ENCODE measurements around the gene C2CD3. TPM values are rescaled to one million over a fixed set of nuclear protein-coding genes. Genes with fewer than 3 reads are reported as not detected.
A peak's percentile ranks its signal among the peaks of the same experiment; 100 is the strongest.

The C2CD3 gene
- total and polyA plus RNA-seq, 10 of the 15 experiments (the other 5 are each of a cell fraction or from before 2014, with no cell fraction given), result 2.3 to 24.0 (median 16.3) TPM

GRCh38 chr11:73996161-73996747 lies 174.5 kb downstream of the C2CD3 start:
- Histone ChIP-seq H3K27ac (ENCODE audit: control insufficient read depth, insufficient read depth) (peak overlapping the region; percentile 57; the same call in 1 of the 2 replicates), H4K20me1 (ENCODE audit: control insufficient read depth, insufficient read depth) (no peaks in the 10 kb centered on the region), H3K9ac (ENCODE audit: control insufficient read depth, insufficient read depth, low read length) (no peak overlapping the region; the same call in 1 of the 2 replicates), H3K9me3 (replicated peaks; ENCODE audit: control insufficient read depth, insufficient read depth, low read length) (no peaks in the 10 kb centered on the region), H3K79me2 (ENCODE audit: control insufficient read depth, insufficient read depth, low read length) (no peaks in the 10 kb centered on the region), H3K36me3 (ENCODE audit: control insufficient read depth in 2 of 2, insufficient read depth in 2 of 2, low read length in 1 of 2) (no peaks in the 10 kb centered on the region), H3K4me2 (ENCODE audit: control insufficient read depth, insufficient read depth) (peak overlapping the region; percentile 23; the same call in 1 of the 2 replicates), H3K4me3 (no peak overlapping the region), H3K4me1 (ENCODE audit: control insufficient read depth, insufficient read depth, low read length) (peaks cover 62% of the 10 kb centered on the region), H2AFZ (ENCODE audit: control insufficient read depth, low read depth, low read length) (no peak overlapping the region), H3K27me3 (replicated peaks in 1 of 2; ENCODE audit: control insufficient read depth in 2 of 2, insufficient read depth in 2 of 2, low read length in 1 of 2) (no peaks in the 10 kb centered on the region)
- BruUV-seq (replicated peaks), result no TSS peak
- CTCF ChIA-PET, result interaction anchor here (1.6 to 2.1 kb wide), 2 partner anchors 9 to 33 kb away, joined by 4 to 11 read pairs; no protein-coding TSS in a partner anchor
- DNase-seq (ENCODE audit: low read depth, low spot score) (no peak), ATAC-seq (no peak), FAIRE-seq (no peak)
- POLR2A ChIA-PET, result interaction anchor here (0.5 to 3.6 kb wide), 2 partner anchors 16 to 359 kb away, joined by 3 to 25 read pairs; no protein-coding TSS in a partner anchor
- TF ChIP-seq TCF12 (IDR thresholded peaks at IDR 0.05; ENCODE audit: low read depth, low read length) (no peak), ASH2L (IDR thresholded peaks at IDR 0.05; ENCODE audit: borderline replicate concordance, low read depth) (no peak), ZNF24 (IDR thresholded peaks at IDR 0.05) (no peak), FOS (IDR thresholded peaks at IDR 0.05; ENCODE audit: borderline replicate concordance, extremely low read depth, insufficient read length) (no peak), EGR1 (IDR thresholded peaks at IDR 0.05; ENCODE audit: borderline replicate concordance in 1 of 2, low read depth in 2 of 2, low read length in 2 of 2) (no peak), NR2F1 (conservative IDR thresholded peaks at IDR 0.05) (no peak), TBL1XR1 (IDR thresholded peaks at IDR 0.05; ENCODE audit: low read depth, low read length) (no peak), PBX3 (IDR thresholded peaks at IDR 0.05; ENCODE audit: insufficient replicate concordance, low read depth, low read length) (no peak)
- TF ChIP-seq, protein P1, sequence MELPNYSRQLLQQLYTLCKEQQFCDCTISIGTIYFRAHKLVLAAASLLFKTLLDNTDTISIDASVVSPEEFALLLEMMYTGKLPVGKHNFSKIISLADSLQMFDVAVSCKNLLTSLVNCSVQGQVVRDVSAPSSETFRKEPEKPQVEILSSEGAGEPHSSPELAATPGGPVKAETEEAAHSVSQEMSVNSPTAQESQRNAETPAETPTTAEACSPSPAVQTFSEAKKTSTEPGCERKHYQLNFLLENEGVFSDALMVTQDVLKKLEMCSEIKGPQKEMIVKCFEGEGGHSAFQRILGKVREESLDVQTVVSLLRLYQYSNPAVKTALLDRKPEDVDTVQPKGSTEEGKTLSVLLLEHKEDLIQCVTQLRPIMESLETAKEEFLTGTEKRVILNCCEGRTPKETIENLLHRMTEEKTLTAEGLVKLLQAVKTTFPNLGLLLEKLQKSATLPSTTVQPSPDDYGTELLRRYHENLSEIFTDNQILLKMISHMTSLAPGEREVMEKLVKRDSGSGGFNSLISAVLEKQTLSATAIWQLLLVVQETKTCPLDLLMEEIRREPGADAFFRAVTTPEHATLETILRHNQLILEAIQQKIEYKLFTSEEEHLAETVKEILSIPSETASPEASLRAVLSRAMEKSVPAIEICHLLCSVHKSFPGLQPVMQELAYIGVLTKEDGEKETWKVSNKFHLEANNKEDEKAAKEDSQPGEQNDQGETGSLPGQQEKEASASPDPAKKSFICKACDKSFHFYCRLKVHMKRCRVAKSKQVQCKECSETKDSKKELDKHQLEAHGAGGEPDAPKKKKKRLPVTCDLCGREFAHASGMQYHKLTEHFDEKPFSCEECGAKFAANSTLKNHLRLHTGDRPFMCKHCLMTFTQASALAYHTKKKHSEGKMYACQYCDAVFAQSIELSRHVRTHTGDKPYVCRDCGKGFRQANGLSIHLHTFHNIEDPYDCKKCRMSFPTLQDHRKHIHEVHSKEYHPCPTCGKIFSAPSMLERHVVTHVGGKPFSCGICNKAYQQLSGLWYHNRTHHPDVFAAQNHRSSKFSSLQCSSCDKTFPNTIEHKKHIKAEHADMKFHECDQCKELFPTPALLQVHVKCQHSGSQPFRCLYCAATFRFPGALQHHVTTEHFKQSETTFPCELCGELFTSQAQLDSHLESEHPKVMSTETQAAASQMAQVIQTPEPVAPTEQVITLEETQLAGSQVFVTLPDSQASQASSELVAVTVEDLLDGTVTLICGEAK (IDR thresholded peaks at IDR 0.05; ENCODE audit: borderline replicate concordance), result no peak
- RAD21 ChIA-PET (ENCODE audit: unreplicated experiment), result interaction anchor here (0.8 to 2.6 kb wide), 4 partner anchors 14 to 24 kb away, joined by 3 to 30 read pairs (median 8); partner anchors contain the start of gene UCP2
- WGBS (ENCODE audit: insufficient coverage, insufficient replicate concordance, low lambda C conversion rate, missing lambda C conversion rate), result 72% methylated on average over 4 of the region's 4 CpGs
- intact Hi-C loops (cut with micrococcal nuclease; ENCODE audit: unreplicated experiment), result loop anchor here (2.0 to 10.0 kb wide), 2 partner anchors 15 to 1819 kb away; partner anchors contain the start of gene UVRAG
- in situ Hi-C loops (cut with MboI), result no loop called here
- SMC1A ChIA-PET (ENCODE audit: uncharacterized antibody, unreplicated experiment), result interaction anchor here (0.6 to 2.7 kb wide), 8 partner anchors 9 to 1770 kb away, joined by 3 to 24 read pairs (median 6); partner anchors contain the start of gene UCP2
